GM18873 (cell line): ENCODE measurements around the gene IKBKE.

Experiments used
- ATAC-seq: cut with Tn5 transposase; IDR thresholded peaks from one replicate; pipeline ENCODE4 v1.9.1; 2021; ENCODE audit warnings: mild to moderate bottlenecking, moderate library complexity, moderate number of reproducible peaks; ENCODE audit not compliant: unreplicated experiment, low FRiP score

Gene IKBKE

DNA sequence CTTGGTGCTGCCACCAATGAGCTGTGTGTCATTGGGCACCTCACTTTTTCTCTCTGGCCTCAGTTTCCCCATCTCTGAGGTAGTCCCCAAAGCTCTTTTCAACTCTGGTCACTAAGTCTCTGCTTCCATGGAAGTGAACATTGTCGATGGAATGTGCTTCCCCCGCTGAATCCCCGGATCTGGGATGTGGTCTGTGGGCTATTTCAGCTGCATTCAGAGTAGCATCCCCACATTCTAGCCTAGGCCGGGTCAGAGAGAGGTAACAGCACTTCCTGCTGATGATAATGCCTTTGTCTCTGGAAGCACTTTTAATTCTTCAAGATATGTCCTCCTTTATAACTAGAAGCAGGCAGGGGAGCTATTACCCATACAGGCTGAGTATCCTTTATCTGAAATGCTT is 66.9 kb downstream of the IKBKE start:
- ATAC-seq = no peak

DNA sequence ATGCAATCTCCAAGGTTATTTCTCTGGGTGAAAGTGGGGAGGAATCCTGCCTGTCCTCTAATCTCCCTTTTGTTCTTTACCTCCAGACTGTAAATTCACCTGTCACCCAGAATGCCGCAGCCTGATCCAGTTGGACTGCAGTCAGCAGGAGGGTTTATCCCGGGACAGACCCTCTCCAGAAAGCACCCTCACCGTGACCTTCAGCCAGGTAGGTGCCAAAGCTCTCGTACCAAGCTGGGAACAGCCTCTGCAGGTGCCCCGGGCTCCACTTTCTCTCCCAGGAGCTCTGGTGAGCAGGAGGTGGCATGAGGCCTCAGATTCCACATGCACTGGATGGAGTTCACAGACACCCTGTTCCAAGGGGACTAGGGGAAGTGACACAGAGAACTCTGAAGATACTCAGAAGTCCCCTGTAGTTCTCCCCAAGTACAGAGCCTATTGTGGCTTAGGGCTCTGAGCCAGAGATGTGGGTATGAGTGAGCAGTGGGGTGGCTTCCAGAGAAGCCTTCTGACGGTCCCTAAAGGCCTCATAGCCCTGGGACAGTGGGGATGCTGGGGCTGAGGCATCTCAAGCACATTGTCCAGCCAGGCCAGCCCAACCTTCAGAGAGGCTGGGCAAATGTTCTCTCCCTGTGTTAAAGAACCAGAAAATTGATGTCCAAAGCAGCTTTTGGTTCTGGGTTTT is 68.0 kb downstream of the IKBKE start:
- ATAC-seq = no peak

DNA sequence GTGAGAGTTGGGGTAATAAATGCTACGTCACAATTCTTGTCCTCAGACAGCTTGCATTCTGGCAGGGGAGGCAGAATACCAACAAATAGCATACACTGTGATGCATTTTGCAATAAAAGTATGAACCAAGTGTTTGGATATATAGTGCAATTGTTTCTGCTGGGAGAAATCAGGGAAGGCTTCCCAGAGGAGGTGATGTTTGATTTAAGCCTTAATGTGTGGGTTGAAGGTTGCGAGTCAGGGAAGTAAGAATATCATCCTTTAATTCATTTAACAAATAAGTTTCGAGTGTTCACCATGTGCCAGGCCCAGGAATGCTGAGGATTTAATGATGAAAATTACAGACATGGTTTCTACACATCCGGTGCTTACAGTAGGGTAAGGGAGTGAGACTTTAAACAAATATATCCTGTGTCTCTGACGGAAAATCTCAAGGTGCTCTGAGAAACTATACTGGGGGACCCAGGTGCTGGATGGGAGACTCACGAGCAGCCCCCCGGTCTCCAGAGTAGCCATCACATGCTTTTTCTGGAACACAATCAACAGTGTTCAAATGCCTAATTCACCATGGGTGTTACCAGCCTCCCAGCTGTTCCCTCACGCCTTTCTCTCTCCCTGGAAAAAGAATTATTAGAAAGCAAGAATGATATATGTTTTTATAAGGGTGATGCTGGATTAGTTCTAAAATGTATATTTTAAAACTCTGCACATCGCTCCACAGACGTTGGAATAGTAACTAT is 68.8 kb downstream of the IKBKE start:
- no peak for ATAC-seq

DNA sequence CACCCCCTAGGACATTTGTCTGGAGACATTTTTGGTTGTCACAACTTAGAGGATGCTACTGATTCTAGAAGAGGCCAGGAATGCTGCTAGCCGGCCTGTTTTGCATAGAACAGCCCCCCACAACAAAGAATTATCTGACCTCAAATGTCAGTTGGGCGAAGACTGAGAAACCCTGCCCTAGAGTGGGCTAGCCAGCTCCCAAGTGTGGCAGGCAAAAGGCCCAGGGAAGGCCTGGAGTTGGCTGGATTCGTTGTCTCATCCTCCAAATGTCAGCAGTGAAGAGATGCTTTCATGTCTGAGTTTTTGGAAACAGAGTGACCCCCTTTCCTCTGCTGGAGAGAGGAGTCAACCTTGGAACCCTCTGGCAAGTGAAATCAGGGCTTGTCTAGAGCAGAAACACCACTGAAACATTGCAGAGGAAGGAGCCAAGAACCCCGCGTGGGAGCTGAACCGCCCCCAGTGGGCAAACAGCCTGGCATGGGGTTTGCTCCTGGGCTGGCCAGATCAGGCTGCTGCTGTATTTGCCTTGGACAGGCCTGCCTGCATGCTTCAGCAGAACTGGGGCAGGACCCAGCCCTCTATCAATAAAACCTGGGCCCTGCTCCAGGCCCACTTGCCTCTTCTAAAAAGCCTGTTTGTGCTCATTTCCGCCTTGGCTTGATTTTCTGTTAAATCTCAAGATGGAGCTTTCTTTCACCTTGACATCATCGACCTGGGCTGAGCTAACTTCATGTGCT is 69.9 kb downstream of the IKBKE start:
- ATAC-seq = no peak

DNA sequence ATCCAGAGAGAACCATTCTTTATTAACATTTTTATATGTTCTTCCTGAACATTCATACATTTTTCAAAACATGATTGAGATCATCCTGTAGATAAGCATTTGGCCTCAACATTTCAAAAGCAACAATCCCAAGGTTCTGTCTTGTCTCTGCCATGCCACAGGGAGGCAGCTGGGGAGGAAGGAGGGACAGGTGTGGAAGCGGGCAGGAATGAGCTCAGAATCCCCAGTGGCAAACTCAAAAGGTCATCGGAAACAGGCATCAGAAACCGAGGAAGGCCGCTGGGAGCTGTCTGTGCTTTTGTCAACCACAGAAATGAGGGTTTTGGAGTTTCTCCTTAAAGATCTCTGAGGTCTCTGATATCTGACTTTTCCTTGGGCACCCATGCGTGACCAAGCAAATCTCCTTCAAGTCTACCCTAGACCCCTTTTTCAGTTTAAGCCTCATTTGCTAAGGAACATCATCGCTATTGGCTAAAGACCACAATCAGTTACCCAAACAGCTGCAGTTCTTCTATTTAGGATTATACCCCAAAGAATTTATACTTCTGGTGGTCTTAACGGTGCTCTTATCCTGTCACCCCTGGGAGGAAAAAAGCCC is 71.1 kb downstream of the IKBKE start:
- no peak for ATAC-seq

DNA sequence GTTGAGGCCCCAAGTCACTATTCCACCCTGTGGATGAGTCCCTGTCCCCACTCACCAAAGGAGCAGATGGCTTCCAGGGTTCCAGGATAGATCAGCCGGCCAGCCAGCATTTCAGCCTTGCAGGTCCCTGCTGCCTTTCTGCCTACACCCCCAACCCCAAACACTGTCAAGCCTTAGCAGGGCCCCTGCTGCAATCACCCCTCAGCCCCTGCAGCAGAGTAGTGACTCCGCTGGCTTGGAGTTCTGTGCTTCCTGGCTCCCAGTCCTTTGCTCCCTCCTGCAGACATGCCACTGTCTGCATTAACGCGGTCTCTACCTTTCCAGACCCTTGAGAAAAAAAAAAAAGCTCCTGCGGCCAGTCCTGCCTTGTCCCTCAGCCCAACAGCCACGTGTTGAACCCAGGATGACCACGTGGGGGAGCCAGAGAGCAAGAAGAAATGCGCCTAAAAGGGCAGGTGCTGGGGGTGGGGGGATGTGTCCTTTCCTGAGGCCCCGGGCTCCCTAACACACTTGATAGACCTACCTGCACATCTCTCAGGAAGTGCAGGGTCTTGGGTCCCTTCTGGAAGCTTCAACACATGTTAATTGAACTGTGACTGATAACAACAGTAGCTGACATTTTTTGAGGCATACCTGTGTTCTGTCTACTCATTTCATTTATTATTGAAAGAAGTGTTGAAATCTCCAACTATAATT is 74.4 kb downstream of the IKBKE start:
- no peak for ATAC-seq

DNA sequence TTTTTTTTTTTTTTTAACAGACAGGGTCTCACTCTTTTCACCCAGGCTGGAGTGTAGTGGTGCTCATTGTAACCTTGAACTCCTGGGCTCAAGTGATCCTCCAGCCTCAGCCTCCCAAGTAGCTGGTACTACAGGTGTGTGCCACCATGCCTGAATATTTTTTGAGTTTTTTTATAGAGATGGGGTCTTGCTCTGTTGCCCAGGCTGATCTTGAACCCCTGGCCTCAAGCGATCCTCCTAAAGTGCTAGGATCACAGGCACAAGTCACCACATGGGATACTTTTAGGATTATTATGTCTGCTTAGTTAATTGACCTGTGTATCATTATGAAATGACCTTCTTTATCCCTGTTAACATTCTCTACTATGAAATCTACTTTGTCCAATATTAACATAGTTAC is 75.1 kb downstream of the IKBKE start:
- ATAC-seq = no peak
